Uterus (tissue), 2 donors: ENCODE data around the gene GRAP.

Experiments
- CTCF ChIP-seq, 4 experiments: fragments of 200-600 bp in 2 of 4; fragments of 450-650 bp in 2 of 4; sonication (generic) in 2 of 4; IDR thresholded peaks; one replicate each; pipeline ENCODE4 v1.5.1; 2016 to 2019; ENCODE audit warnings: antibody characterized with exemption in 4 of 4, mild to moderate bottlenecking in 2 of 4, moderate library complexity in 1 of 4
- POLR2A ChIP-seq, 2 donors: fragments of 450-650 bp; IDR thresholded peaks; one replicate each; pipeline ENCODE4 v1.6.1; 2016; ENCODE audit warnings: antibody characterized with exemption in 2 of 2, mild to moderate bottlenecking in 1 of 2, moderate library complexity in 1 of 2

- TF ChIP-seq CTCF (IDR thresholded peaks at IDR 0.05) (no peak), POLR2A (IDR thresholded peaks at IDR 0.05) (no peak)
Measured at GRCh38 chr17:19013806-19014627, 32.7 kb downstream of the GRAP start.
